Mesothelial cell of epicardium (in vitro differentiated cells): ENCODE results near the gene TMEM134. TPM values are rescaled to one million over a fixed set of nuclear protein-coding genes. Genes with fewer than 3 reads are reported as not detected.

Source experiments
- DNase-seq, 2 experiments: peaks; one replicate each; pipeline ENCODE4 v3.0.0; 2021; ENCODE audit warnings: low spot score in 2 of 2; ENCODE audit not compliant: unreplicated experiment in 2 of 2
- H3K27ac Mint-ChIP-seq: 2 replicates; pipeline ENCODE4 v1.8.0; 2021; ENCODE audit warnings: mixed read lengths
- H3K27me3 Mint-ChIP-seq: 2 replicates; pipeline ENCODE4 v1.8.0; 2021; ENCODE audit warnings: low read depth, mixed read lengths
- H3K36me3 Mint-ChIP-seq: 2 replicates; pipeline ENCODE4 v1.8.0; 2021; ENCODE audit warnings: mixed read lengths
- H3K4me1 Mint-ChIP-seq: 2 replicates; pipeline ENCODE4 v1.8.0; 2021; ENCODE audit warnings: mixed read lengths
- H3K4me3 Mint-ChIP-seq: 2 replicates; pipeline ENCODE4 v1.8.0; 2021; ENCODE audit warnings: mild to moderate bottlenecking, moderate library complexity, mixed read lengths
- H3K9me3 Mint-ChIP-seq: 2 replicates; pipeline ENCODE4 v1.8.0; 2021; ENCODE audit warnings: mixed read lengths
- total RNA-seq: library from RNA; stranded (reverse); gene quantifications from 3 replicates; pipeline ENCODE4 v1.2.1, GENCODE V29; 2021
- TF ChIP-seq, protein P1 (sequence below): fragments of 200-600 bp; sonication (generic); IDR thresholded peaks from one replicate; pipeline ENCODE4 v1.5.0; 2021; ENCODE audit warnings: antibody characterized with exemption; ENCODE audit not compliant: unreplicated experiment

The TMEM134 gene
- total RNA-seq, 1 donor from 2014 or later, result 69.3 TPM

DNA sequence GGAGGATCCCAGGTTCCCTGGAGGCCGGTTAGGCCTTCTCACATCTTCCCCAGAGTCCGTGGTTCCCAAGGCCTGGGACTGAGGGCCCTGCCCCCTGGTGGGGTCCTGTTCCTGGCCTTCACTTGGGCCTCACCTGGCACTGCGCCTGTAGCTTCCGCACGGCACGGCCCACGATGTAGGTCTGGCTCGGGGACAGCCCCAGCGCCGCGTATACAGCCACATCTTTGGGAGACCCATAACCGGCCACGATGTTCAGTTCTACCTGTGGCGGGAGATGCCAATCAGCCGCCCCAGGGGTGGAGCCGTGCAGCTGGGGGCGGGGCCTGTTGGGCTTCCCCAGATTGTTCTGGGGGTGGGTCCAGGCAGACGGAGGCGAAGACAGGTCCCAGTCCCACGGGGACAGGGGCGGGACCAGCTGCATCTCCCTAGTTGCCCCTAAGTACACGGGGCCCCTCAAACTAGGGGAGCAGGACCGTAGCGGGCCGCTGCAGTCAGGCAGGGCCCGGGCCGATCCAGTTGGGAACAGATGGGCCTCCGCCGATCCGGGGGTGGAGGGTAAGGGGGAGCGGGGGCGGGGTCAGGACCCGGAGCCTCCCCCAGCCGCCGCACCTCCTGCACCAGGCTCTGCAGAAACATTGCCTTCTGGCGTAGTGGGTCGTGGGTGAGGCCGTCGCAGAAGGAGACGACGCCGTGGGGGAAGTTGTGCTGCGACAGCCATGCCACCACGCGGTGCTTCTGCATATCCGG is 23.9 kb upstream of the TMEM134 start:
- Mint-ChIP-seq H3K4me3 (no peak overlapping the region), H3K27ac (no peak overlapping the region), H3K36me3 (peaks cover 10% of the 10 kb centered on the region), H3K27me3 (no peaks in the 10 kb centered on the region), H3K4me1 (no peaks in the 10 kb centered on the region), H3K9me3 (no peaks in the 10 kb centered on the region)
- TF ChIP-seq, protein P1, sequence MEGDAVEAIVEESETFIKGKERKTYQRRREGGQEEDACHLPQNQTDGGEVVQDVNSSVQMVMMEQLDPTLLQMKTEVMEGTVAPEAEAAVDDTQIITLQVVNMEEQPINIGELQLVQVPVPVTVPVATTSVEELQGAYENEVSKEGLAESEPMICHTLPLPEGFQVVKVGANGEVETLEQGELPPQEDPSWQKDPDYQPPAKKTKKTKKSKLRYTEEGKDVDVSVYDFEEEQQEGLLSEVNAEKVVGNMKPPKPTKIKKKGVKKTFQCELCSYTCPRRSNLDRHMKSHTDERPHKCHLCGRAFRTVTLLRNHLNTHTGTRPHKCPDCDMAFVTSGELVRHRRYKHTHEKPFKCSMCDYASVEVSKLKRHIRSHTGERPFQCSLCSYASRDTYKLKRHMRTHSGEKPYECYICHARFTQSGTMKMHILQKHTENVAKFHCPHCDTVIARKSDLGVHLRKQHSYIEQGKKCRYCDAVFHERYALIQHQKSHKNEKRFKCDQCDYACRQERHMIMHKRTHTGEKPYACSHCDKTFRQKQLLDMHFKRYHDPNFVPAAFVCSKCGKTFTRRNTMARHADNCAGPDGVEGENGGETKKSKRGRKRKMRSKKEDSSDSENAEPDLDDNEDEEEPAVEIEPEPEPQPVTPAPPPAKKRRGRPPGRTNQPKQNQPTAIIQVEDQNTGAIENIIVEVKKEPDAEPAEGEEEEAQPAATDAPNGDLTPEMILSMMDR, result no peak
- DNase-seq, result no peak

GRCh38 chr11:67492069-67492727 is 23.1 kb upstream of the TMEM134 start:
- Mint-ChIP-seq H3K36me3 (peaks cover 15% of the 10 kb centered on the region), H3K9me3 (no peaks in the 10 kb centered on the region), H3K4me3 (no peak overlapping the region), H3K4me1 (no peaks in the 10 kb centered on the region), H3K27me3 (no peaks in the 10 kb centered on the region), H3K27ac (no peak overlapping the region)
- TF ChIP-seq, protein P1, result no peak
- no peak for DNase-seq

DNA sequence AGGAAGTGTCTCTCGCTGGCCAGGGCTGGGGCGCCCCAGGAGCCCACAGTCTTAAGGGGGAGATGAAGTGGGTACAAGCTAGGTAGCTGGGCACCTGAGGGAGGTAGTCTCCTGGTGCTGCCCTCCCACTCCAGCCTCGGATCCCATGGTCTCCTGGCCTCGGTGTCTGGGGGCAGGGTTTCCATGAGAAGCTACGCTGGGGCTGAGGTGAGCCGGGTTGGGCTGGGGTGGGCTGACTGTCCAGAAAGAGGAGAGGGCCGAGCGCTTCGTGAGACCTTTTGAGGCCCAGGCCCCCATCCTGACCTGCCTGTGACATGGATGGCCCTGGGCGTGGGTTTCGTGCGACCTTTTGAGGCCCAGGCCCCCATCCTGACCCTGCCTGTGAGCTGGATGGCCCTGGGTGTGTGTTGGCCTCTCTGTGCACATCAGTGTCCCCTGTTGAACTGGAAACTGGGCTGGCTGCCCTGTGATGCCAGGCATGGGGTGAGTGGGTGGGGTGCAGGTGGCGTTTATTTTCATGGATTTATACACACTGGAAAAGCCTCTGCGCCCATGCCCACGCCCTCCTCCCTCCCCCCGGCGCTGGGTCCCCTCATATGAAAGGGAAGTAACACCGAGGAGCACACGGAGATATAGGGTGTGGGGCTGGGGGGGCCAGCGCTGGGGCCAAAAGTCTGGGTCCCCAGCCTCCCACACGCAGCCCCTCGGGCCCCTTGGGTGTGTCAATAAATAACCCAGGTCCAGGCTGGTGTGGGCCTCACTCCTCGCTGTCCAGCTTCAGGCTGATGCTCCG is 22.4 kb upstream of the TMEM134 start:
- no peak overlapping the region for H3K4me3 Mint-ChIP-seq
- H3K27me3 Mint-ChIP-seq, result no peaks in the 10 kb centered on the region
- peaks cover 15% of the 10 kb centered on the region for H3K36me3 Mint-ChIP-seq
- H3K9me3 Mint-ChIP-seq, result no peaks in the 10 kb centered on the region
- no peak overlapping the region for H3K27ac Mint-ChIP-seq
- TF ChIP-seq, protein P1, result no peak
- no peak for DNase-seq
- no peaks in the 10 kb centered on the region for H3K4me1 Mint-ChIP-seq

DNA sequence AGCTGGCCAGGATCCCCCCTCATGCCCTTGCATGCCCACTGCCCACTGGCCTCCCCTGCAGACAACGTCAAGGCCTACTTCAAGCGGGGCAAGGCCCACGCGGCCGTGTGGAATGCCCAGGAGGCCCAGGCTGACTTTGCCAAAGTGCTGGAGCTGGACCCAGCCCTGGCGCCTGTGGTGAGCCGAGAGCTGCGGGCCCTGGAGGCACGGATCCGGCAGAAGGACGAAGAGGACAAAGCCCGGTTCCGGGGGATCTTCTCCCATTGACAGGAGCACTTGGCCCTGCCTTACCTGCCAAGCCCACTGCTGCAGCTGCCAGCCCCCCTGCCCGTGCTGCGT is 21.6 kb upstream of the TMEM134 start:
- H3K9me3 Mint-ChIP-seq, result no peaks in the 10 kb centered on the region
- H3K4me1 Mint-ChIP-seq, result peaks cover 2% of the 10 kb centered on the region
- H3K27ac Mint-ChIP-seq, result no peak overlapping the region
- H3K36me3 Mint-ChIP-seq, result peaks cover 15% of the 10 kb centered on the region
- no peak for DNase-seq
- H3K4me3 Mint-ChIP-seq, result no peak overlapping the region
- TF ChIP-seq, protein P1, result no peak
- H3K27me3 Mint-ChIP-seq, result no peaks in the 10 kb centered on the region

DNA sequence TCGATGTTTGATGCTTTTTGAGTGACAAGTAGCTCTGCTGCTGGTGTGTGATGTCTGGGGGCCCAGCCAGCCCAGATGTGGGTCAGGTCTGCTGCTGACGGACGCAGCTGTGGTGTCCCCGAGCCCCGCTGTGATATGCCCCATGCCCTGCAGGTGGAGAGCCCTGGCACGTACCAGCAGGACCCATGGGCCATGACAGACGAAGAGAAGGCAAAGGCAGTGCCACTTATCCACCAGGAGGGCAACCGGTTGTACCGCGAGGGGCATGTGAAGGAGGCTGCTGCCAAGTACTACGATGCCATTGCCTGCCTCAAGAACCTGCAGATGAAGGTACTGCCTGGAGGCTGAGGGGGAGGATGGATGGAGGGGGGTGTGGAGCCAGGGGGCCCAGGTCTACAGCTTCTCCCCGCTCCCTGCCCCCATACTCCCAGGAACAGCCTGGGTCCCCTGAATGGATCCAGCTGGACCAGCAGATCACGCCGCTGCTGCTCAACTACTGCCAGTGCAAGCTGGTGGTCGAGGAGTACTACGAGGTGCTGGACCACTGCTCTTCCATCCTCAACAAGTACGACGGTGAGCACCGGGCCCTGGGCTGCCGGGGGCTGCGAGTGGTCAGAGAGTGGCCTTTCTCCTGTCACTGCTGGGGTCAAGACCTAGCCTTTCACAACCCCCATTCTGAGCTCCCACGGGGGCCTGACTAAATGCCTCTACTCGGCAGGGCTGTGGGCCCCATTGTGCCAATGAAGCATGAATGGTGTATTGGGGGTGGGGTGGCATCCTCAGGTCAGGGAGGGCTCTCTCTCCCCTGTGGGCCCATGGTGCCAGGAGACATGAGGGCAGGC is 21.1 kb upstream of the TMEM134 start:
- Mint-ChIP-seq H3K36me3 (peaks cover 15% of the 10 kb centered on the region), H3K27me3 (no peaks in the 10 kb centered on the region), H3K4me1 (peaks cover 4% of the 10 kb centered on the region), H3K27ac (no peak overlapping the region), H3K9me3 (no peaks in the 10 kb centered on the region), H3K4me3 (no peak overlapping the region)
- no peak for DNase-seq
- TF ChIP-seq, protein P1, result no peak
